HL-60 (cell line): ENCODE data around the gene HPGDS.

Experiments used
- DNase-seq, 2 experiments: peaks; one replicate each; pipeline ENCODE4 v3.0.0-alpha.2; 2010 to 2020; ENCODE audit warnings: low read depth in 1 of 2, low spot score in 1 of 2
- H3K27ac ChIP-seq: fragments of 250-450 bp; sonication (Bioruptor Pico); replicated peaks from 2 replicates; pipeline ENCODE4 v1.5.1; 2020; ENCODE audit warnings: mild to moderate bottlenecking, moderate library complexity
- H3K27me3 ChIP-seq: fragments of 250-450 bp; sonication (Bioruptor Pico); 2 replicates; pipeline ENCODE4 v1.5.1; 2021; ENCODE audit warnings: mild to moderate bottlenecking, moderate library complexity; ENCODE audit not compliant: insufficient read depth, poor library complexity, severe bottlenecking
- H3K4me3 ChIP-seq: replicated peaks from 2 replicates; pipeline ENCODE4 v1.5.1; 2011; ENCODE audit warnings: mild to moderate bottlenecking, control low read depth, low read length; ENCODE audit not compliant: insufficient read depth
- CTCF ChIP-seq: IDR thresholded peaks from one replicate; pipeline ENCODE4 v1.5.1; 2011; ENCODE audit warnings: low read length, control low read depth, inconsistent platforms; ENCODE audit not compliant: insufficient read depth
- GABPA ChIP-seq: IDR thresholded peaks from 2 replicates; pipeline ENCODE4 v1.6.1; 2012; ENCODE audit warnings: low read depth
- POLR2AphosphoS5 ChIP-seq: IDR thresholded peaks from 2 replicates; pipeline ENCODE4 v1.6.1; 2012; ENCODE audit warnings: low read depth
- REST ChIP-seq: IDR thresholded peaks from 2 replicates; pipeline ENCODE4 v1.6.1; 2012; ENCODE audit warnings: low read depth; ENCODE audit not compliant: insufficient replicate concordance
- SPI1 ChIP-seq: IDR thresholded peaks from 2 replicates; pipeline ENCODE4 v1.6.1; 2012; ENCODE audit warnings: low read depth, mild to moderate bottlenecking, borderline replicate concordance

Gene HPGDS

GRCh38 chr4:94357624-94358023 is 15.0 kb upstream of the HPGDS start:
- Histone ChIP-seq H3K27ac (no peak overlapping the region), H3K27me3 (no peaks in the 10 kb centered on the region), H3K4me3 (no peak overlapping the region)
- no peak for DNase-seq
- no peak for TF ChIP-seq REST

- no peak overlapping the region for H3K4me3 ChIP-seq
- DNase-seq = no peak
- no peak overlapping the region for H3K27ac ChIP-seq
- no peaks in the 10 kb centered on the region for H3K27me3 ChIP-seq
- TF ChIP-seq CTCF = no peak
- TF ChIP-seq SPI1 = no peak
- TF ChIP-seq REST = no peak
- TF ChIP-seq POLR2AphosphoS5 = no peak
- TF ChIP-seq GABPA = no peak
These were observed 13.8 kb upstream of the HPGDS start for GRCh38 chr4:94356444-94356843.

- DNase-seq = no peak
- Histone ChIP-seq H3K27me3 (no peaks in the 10 kb centered on the region), H3K27ac (no peak overlapping the region), H3K4me3 (no peak overlapping the region)
- TF ChIP-seq REST (no peak), CTCF (no peak)
These were observed 11.8 kb upstream of the HPGDS start for GRCh38 chr4:94354474-94354896.

GRCh38 chr4:94352996-94353395 is 10.4 kb upstream of the HPGDS start:
- DNase-seq = no peak
- TF ChIP-seq POLR2AphosphoS5 = no peak
- no peak for TF ChIP-seq SPI1
- TF ChIP-seq CTCF = no peak
- TF ChIP-seq REST = no peak
- TF ChIP-seq GABPA = no peak
- H3K27me3 ChIP-seq = no peaks in the 10 kb centered on the region
- no peak overlapping the region for H3K27ac ChIP-seq
- H3K4me3 ChIP-seq = no peak overlapping the region
